Fibroblast of skin of back (primary cell): Measurements from ENCODE around the gene FHIT.

Experiments
- DNase-seq: peaks from one replicate; pipeline ENCODE4 v3.0.0-alpha.2; 2013

Gene FHIT

DNA sequence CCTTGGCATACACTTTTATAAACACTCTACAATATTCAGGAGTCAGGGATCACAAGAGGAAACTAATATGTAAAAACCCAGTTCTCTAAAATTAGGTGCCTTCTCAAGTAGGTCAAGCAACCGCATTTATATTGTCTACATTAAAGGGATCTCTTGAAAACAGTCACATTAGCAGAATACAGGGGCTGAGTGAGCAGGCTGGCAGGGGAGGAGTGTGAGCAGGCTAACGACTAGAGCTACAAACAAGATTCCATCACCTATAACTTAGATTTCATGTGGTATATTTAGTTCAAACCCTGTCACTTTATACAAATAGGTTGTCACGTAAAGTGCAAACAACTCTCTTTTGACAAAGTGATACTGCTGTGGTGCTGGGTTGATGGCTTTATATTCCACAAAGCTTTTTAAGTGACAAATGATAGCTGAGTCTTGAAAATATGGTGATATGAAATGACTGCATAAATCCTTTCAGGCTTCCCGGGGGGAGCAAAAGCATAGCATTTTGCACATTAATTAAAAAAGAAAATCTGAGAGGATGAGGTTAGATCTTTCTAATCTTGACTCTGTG, 937.9 kb downstream of the FHIT start:
- no peak for DNase-seq

- DNase-seq, result no peak
Measured at GRCh38 chr3:60309539-60310268, 941.5 kb downstream of the FHIT start.

- DNase-seq, result no peak
Measured at GRCh38 chr3:60308808-60309207, 942.4 kb downstream of the FHIT start.

DNA sequence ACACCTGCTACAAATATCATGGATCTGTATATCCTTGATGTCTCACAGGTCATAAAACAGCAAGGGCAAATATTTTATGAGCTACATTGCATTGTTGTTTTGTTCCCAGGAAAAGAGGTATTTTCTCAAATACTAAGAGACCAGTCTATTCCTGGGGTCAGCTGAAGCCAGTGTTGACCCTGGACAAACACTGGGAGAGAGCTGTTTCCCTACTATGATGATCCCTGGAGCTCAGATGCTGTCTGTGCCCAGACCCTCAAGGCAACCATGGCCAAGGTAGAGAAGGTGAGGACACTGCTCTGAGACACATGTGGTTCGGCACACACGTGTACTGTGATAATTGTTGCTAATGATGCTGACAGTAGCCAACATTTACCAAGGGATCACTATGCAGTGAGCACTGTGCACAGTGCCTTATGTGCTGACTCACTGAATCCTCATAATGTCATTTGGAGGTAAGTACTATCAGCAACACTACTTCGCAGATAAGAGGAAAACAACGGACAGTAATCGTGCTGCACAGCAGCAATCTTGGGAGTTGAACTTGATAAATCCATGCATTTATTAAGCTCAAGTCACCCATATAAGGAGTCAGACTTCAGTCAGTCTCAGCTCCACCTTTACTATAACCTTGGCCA, 943.6 kb downstream of the FHIT start:
- no peak for DNase-seq

- DNase-seq, result peak; percentile 66
Measured at GRCh38 chr3:60304112-60304511, 947.1 kb downstream of the FHIT start.

DNA sequence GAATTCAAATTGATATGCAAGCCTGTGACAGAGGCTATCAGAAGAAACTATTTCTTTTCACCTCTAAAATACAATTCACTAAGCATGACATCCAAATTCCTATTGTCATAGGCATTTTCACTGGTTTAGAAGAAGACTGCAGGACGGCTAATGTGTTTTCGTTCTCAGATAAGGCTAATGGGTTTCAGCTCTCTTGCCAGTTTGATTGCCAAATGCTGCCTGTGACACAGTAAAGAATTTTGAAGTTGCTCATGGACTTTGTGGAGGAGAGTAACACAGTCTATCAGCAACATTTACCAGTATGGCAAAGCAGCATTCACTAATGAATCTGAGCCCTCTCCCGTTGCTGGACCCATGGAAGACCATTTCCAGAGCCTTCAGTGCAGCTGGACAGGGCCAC, 948.1 kb downstream of the FHIT start:
- DNase-seq, result peak; percentile 23

- DNase-seq, result peak; percentile 78
Measured at GRCh38 chr3:60301142-60301541, 950.1 kb downstream of the FHIT start.

DNA sequence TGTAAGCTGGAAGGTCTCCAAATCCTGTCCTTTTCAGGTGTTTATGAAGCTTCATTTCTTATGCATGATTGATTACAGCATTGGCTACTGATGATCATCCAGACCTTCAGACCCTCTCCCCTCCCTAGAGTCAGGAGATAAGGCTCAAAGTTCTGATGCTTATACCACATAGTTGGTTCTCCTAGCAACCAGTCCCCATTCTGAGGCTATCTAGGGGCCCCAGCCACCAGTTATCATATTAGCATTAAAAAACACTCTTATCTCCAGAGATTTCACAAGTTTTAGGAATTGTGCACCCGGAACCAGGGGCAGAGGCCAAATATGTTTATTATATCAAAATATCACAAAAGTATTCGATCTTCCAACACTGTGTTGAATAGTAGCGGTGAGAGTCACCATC, 953.1 kb downstream of the FHIT start:
- no peak for DNase-seq

DNA sequence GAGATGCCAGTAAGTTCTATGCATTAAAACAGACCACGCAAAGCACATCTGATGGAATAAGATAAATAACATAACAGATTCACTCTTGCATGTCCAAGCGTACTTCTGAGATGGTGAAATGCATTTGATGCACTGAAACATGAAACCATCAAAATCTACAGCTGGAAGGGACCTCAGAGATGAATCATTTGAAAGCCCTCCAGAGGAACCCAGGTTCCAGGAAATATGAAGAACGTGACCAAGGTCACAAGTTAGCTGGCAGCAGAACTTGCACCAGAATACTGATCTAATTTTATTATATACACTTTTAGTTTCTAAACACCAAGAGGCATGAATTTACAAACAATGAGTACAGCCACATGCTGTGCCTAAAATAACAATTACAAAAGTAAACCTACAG, 957.1 kb downstream of the FHIT start:
- DNase-seq, result peak; percentile 48

DNA sequence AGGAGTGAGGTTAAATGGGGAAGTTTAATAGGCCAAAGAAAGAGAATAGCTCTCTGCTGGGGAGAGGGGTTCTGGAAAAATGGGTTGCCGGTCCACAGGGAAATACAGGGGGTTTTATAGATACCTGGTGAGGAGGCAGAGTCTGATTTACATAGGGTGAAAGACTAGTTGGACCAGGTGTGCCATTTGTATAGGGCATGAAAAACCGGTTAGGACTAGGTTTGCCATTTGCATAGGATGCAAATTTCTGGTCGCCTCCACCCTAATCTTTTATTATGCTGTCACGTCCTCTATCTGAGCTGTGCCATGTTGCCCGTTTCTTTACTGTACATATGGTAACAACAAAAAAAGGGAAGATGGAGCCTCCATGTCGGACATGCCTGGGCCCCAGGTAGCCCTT, 960.1 kb downstream of the FHIT start:
- no peak for DNase-seq

GRCh38 chr3:60290122-60290492, 961.1 kb downstream of the FHIT start:
- DNase-seq, result no peak

GRCh38 chr3:60289341-60290121, 961.7 kb downstream of the FHIT start:
- DNase-seq, result peak; percentile 42

- no peak for DNase-seq
Measured at GRCh38 chr3:60282866-60283265, 968.4 kb downstream of the FHIT start.

DNA sequence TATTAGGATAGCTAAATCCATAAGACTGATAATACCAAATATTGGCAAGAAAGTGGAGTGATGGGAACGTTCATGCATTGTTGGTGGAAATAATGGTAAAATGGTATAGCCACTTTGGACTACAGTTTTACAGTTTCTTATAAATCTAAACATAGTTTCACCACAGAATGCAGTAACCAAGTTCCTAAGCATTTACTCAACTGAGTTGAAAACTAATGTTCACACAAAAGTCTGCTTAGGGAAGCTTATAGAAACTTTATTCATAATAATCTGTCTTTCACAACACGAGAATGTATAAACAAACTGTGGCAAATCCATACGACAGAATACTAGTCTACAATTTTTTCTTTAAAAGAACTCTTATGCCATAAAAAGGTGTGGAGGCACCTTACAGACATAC, 969.3 kb downstream of the FHIT start:
- DNase-seq, result no peak

- no peak for DNase-seq
Measured at GRCh38 chr3:60277361-60277800, 973.9 kb downstream of the FHIT start.

GRCh38 chr3:60276615-60277014, 974.6 kb downstream of the FHIT start:
- no peak for DNase-seq

DNA sequence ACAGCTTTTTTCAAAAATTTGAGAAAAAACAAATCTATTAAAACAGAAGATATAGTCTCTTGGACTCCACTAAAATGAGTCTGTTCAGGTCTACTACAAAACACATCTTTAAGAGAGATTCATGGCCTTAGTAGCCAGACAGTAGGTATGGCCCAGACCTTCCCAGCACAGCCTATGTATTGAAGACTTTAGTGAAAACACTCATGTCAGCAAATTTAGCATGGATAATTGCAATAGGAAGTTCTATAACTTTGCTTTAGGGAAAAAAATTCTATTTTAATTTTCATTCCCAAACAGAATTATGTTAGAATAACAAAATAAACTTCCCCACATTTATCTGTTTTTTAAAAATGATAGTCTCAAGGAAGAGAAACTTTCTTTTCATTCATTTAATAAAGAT, 976.6 kb downstream of the FHIT start:
- DNase-seq, result no peak

DNA sequence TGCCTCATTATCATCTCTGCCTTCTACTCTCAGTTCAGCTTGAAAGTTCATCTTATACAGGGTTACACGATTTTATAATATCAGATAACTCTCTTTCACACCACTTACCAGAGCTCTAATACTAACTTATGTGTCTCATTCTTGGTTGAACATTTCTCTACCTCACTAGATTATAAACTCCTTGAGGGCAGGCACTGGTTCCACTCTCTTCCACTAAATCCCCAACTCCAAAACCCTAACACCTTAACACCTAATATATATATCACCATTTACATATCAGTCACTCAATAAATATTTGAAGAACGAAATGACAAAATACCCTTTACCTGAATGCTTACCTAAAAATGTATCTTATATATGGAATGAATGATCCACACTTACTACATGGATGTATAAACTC, 977.2 kb downstream of the FHIT start:
- DNase-seq, result no peak

DNA sequence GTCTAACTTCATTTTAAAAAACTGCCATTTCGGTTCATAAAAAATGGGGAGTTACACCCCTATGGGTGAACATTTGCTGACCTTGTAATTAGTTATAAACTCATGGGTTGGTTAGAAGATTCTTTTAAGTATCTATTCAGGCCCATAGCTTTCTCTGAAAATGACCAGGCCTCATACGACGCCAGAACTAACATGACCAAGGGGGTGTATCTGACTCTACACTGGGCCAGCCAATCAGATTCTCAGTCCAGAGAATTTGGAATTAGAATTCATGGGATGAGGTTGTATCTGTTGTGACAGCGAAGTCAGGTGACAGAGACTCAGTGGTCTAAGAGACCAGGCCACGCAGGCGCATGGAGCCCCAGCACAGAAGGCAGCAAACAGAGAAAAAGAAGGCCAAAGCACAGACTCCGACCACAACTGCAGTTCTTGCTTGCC, 981.4 kb downstream of the FHIT start:
- no peak for DNase-seq

DNA sequence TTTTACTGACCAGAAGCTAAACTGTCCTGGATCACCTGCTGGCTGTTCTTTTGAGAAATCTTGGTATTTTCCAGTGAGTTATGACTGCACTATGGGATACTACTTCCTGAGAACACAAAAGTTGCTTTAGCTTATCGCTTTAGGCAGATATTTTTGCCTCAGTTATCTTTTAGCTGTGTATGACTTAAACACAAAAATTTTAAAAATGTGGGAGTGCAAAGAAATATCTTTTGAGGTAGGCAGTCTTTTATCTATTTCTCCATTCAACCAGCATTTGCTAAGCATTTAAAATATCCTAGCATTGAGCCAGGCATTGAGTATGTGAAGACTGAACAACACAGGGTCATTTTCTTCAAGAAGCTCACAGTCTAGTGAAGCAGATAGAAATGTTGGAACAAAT, 981.9 kb downstream of the FHIT start:
- no peak for DNase-seq

DNA sequence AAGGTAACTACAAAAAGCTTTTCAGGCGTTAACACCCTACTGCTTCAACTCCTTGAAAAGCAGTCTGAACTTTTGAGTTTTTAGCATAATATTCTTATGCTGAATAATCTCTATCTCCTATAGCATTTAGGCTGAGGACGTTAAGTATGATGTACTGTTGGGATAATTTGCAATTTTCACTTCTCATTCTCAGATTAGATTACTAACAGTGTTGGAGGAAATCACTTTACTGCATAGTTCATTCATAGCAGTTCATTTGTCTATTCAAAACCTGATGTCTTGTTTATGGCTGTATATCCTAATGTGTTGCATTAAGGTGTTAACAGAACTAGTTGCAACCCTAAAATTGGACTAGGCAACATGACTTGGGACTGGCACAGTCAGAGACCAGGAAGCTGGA, 983.1 kb downstream of the FHIT start:
- DNase-seq, result no peak

DNA sequence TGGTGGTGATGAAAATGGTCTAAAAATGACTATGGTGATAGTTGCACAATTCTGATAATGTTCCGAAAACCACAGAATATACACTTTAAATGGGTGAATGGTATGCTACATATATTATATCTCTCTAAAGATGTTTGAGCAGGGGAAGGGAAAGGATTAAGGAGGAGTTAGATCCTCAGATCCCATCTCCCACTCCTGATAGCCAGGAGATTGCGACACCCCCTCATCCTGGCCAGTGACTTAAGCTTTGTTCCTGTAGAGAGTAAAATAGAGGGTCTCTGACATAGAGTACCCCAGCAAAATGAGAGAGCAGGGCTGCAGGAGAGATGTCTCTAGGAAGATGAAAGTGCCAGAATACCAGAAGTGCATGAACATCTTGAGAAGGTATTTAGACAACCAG, 984.8 kb downstream of the FHIT start:
- DNase-seq, result no peak

GRCh38 chr3:60263191-60263590, 988.1 kb downstream of the FHIT start:
- peak; percentile 54 for DNase-seq
